H9 (cell line): Measurements from ENCODE around the gene TCF20. TPM values are rescaled to one million over a fixed set of nuclear protein-coding genes. Genes with fewer than 3 reads are reported as not detected.

Experiments used
- DNase-seq: peaks from one replicate; pipeline ENCODE4 v3.0.0-alpha.2; 2017
- H2AFZ ChIP-seq: one replicate; pipeline ENCODE4 v1.6.1; 2013; ENCODE audit warnings: mild to moderate bottlenecking, low read length, control low read depth, moderate library complexity
- H2AK5ac ChIP-seq: 2 replicates; pipeline ENCODE4 v1.6.1; 2013; ENCODE audit warnings: low read length, control low read depth, mixed read lengths; ENCODE audit not compliant: insufficient read length
- H2BK120ac ChIP-seq: one replicate; pipeline ENCODE4 v1.6.1; 2013; ENCODE audit warnings: low read depth, mild to moderate bottlenecking, low read length, control low read depth, inconsistent platforms; ENCODE audit not compliant: poor library complexity, severe bottlenecking
- H2BK12ac ChIP-seq: 2 replicates; pipeline ENCODE4 v1.6.1; 2013; ENCODE audit warnings: low read length, control low read depth, mixed read lengths, low read depth; ENCODE audit not compliant: insufficient read length
- H2BK15ac ChIP-seq: 2 replicates; pipeline ENCODE4 v1.6.1; 2013; ENCODE audit warnings: low read depth, low read length, control low read depth
- H2BK20ac ChIP-seq: one replicate; pipeline ENCODE4 v1.6.1; 2013; ENCODE audit warnings: low read depth, mild to moderate bottlenecking, low read length, control low read depth, inconsistent platforms; ENCODE audit not compliant: poor library complexity, severe bottlenecking
- H2BK5ac ChIP-seq: 2 replicates; pipeline ENCODE4 v1.6.1; 2013; ENCODE audit warnings: low read length, control low read depth, mixed read lengths; ENCODE audit not compliant: insufficient read length
- H3K14ac ChIP-seq: 2 replicates; pipeline ENCODE4 v1.6.1; 2013; ENCODE audit warnings: low read length, control low read depth; ENCODE audit not compliant: insufficient read depth
- H3K18ac ChIP-seq: 2 replicates; pipeline ENCODE4 v1.6.1; 2013; ENCODE audit warnings: low read depth, mild to moderate bottlenecking, mixed read lengths, low read length, control low read depth; ENCODE audit not compliant: insufficient read length
- H3K23ac ChIP-seq: 2 replicates; pipeline ENCODE4 v1.6.1; 2013; ENCODE audit warnings: low read length, control low read depth, mixed read lengths, low read depth; ENCODE audit not compliant: insufficient read length
- H3K23me2 ChIP-seq: 2 replicates; pipeline ENCODE4 v1.6.1; 2013; ENCODE audit warnings: low read depth, mild to moderate bottlenecking, mixed read lengths, low read length, control low read depth; ENCODE audit not compliant: insufficient read length, poor library complexity, severe bottlenecking
- H3K27ac ChIP-seq: 2 replicates; pipeline ENCODE4 v1.5.1; 2013; ENCODE audit warnings: low read length, control low read depth, mixed read lengths, low read depth; ENCODE audit not compliant: insufficient read length
- H3K27me3 ChIP-seq: 2 replicates; pipeline ENCODE4 v1.6.1; 2013; ENCODE audit warnings: low read length, control low read depth, inconsistent platforms; ENCODE audit not compliant: insufficient read depth
- H3K4ac ChIP-seq: 2 replicates; pipeline ENCODE4 v1.6.1; 2013; ENCODE audit warnings: low read depth, mild to moderate bottlenecking, control low read depth, inconsistent platforms, low read length, moderate library complexity
- H3K4me1 ChIP-seq: 2 replicates; pipeline ENCODE4 v1.6.1; 2013; ENCODE audit warnings: low read length, control low read depth, inconsistent platforms; ENCODE audit not compliant: insufficient read depth
- H3K4me2 ChIP-seq: 2 replicates; pipeline ENCODE4 v1.6.1; 2013; ENCODE audit warnings: low read length, control low read depth, mixed read lengths; ENCODE audit not compliant: insufficient read length, insufficient read depth
- H3K56ac ChIP-seq: 2 replicates; pipeline ENCODE4 v1.6.1; 2013; ENCODE audit warnings: low read depth, mild to moderate bottlenecking, mixed read lengths, low read length, control low read depth; ENCODE audit not compliant: insufficient read length
- H3K79me1 ChIP-seq: 2 replicates; pipeline ENCODE4 v1.6.1; 2013; ENCODE audit warnings: low read depth, mild to moderate bottlenecking, moderate library complexity, low read length, control low read depth, inconsistent platforms; ENCODE audit not compliant: insufficient read depth, poor library complexity, severe bottlenecking
- H3K79me2 ChIP-seq: 2 replicates; pipeline ENCODE4 v1.6.1; 2013; ENCODE audit warnings: low read length, control low read depth, inconsistent platforms; ENCODE audit not compliant: insufficient read depth
- H3K9ac ChIP-seq: 2 replicates; pipeline ENCODE4 v1.6.1; 2013; ENCODE audit warnings: low read length, control low read depth, mixed read lengths; ENCODE audit not compliant: insufficient read length; ENCODE audit errors: extremely low read depth
- H3K9me3 ChIP-seq: one replicate; pipeline ENCODE4 v1.6.1; 2013; ENCODE audit warnings: low read depth, low read length, inconsistent platforms; ENCODE audit not compliant: control insufficient read depth
- H3T11ph ChIP-seq: one replicate; pipeline ENCODE4 v1.6.1; 2013; ENCODE audit warnings: mild to moderate bottlenecking, low read length, control low read depth, inconsistent platforms
- H4K20me1 ChIP-seq: one replicate; pipeline ENCODE4 v1.6.1; 2013; ENCODE audit not compliant: control insufficient read depth, insufficient read length, insufficient read depth
- H4K5ac ChIP-seq: 2 replicates; pipeline ENCODE4 v1.6.1; 2013; ENCODE audit warnings: low read depth, mild to moderate bottlenecking, mixed read lengths, low read length, control low read depth; ENCODE audit not compliant: insufficient read length
- H4K8ac ChIP-seq: replicated peaks from 2 replicates; pipeline ENCODE4 v1.6.1; 2013; ENCODE audit warnings: low read length, control low read depth, mixed read lengths, low read depth; ENCODE audit not compliant: insufficient read length
- H4K91ac ChIP-seq: 2 replicates; pipeline ENCODE4 v1.6.1; 2013; ENCODE audit warnings: low read depth, mild to moderate bottlenecking, moderate library complexity, mixed read lengths, low read length, control low read depth; ENCODE audit not compliant: insufficient read length
- H3K27ac Mint-ChIP-seq, 3 experiments: 2 replicates in 2 of 3; 3 replicates in 1 of 3; pipeline ENCODE4 v1.8.0; 2020 to 2021; ENCODE audit warnings: mixed read lengths in 3 of 3, mild to moderate bottlenecking in 1 of 3, moderate library complexity in 1 of 3
- H3K27me3 Mint-ChIP-seq: 2 replicates; pipeline ENCODE4 v1.8.0; 2021; ENCODE audit warnings: low read depth, mild to moderate bottlenecking, moderate library complexity, mixed read lengths
- H3K36me3 Mint-ChIP-seq, 3 experiments: 2 replicates in 2 of 3; 3 replicates in 1 of 3; pipeline ENCODE4 v1.8.0; 2020 to 2021; ENCODE audit warnings: low read depth in 3 of 3, mixed read lengths in 3 of 3; ENCODE audit not compliant: insufficient read depth in 1 of 3
- H3K4me1 Mint-ChIP-seq, 2 experiments: 2 replicates each; pipeline ENCODE4 v1.8.0; 2020; ENCODE audit warnings: mixed read lengths in 2 of 2
- H3K4me3 Mint-ChIP-seq, 2 experiments: 2 replicates in 1 of 2; 3 replicates in 1 of 2; pipeline ENCODE4 v1.8.0; 2020 to 2021; ENCODE audit warnings: mild to moderate bottlenecking in 2 of 2, mixed read lengths in 2 of 2, moderate library complexity in 1 of 2
- H3K9me3 Mint-ChIP-seq, 2 experiments: 2 replicates in 1 of 2; 3 replicates in 1 of 2; pipeline ENCODE4 v1.8.0; 2020; ENCODE audit warnings: mild to moderate bottlenecking in 2 of 2, mixed read lengths in 2 of 2, moderate library complexity in 1 of 2
- WGBS: extraction: QIAGEN DNeasy Blood & Tissue Kit; methylation state at CpG from one replicate; pipeline ENCODE4 v1.1.7; 2013; ENCODE audit warnings: missing lambda C conversion rate, low lambda C conversion rate, mixed read lengths; ENCODE audit not compliant: insufficient read length; ENCODE audit errors: extremely low coverage; 5-methylcytosine and 5-hydroxymethylcytosine counted together
- total RNA-seq: library from RNA; stranded (reverse); gene quantifications from 2 replicates; pipeline ENCODE4 v1.2.1, GENCODE V29; 2021
- TF ChIP-seq, protein P1 (sequence below): fragments of 200-600 bp; sonication (generic); conservative IDR thresholded peaks from 3 replicates; pipeline ENCODE4 v1.8.0; 2021; ENCODE audit warnings: antibody characterized with exemption, mild to moderate bottlenecking

Gene TCF20
- total RNA-seq, 1 experiment from 2014 or later, result 75.6 TPM

DNA sequence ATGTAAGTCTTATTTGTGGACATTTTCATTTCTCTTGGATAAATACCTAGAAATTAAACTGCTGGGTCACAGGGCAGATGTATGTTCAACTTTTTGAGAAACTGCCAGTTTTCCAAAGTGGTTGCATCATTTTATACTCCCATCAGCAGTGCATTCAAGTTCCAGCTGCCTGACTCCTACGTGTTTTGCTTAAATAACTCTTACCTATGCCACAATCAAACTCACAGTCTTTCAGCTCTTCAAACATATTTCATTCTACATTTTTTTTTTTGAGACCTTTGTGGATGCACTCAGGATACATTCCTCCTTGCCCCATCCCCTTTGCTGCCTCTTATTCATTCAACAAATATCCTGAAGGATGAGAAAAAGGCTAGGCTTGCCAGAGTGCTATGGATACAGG, 9.2 kb downstream of the TCF20 start:
- Histone ChIP-seq H3K79me2 (peaks cover 37% of the 10 kb centered on the region; the same call in 1 of the 2 replicates), H4K5ac (no peak overlapping the region), H3K23me2 (no peaks in the 10 kb centered on the region), H3K9me3 (no peaks in the 10 kb centered on the region), H3K27me3 (peaks cover 3% of the 10 kb centered on the region; the same call in 1 of the 2 replicates), H3K4ac (no peak overlapping the region), H3K4me1 (peaks cover 5% of the 10 kb centered on the region; the same call in 1 of the 2 replicates), H4K20me1 (no peaks in the 10 kb centered on the region), H2BK20ac (no peak overlapping the region), H2BK5ac (no peak overlapping the region), H2BK12ac (no peak overlapping the region), H3K18ac (no peak overlapping the region), H3K9ac (no peak overlapping the region), H4K8ac (no peak overlapping the region), H3K27ac (no peak overlapping the region), H3K4me2 (no peak overlapping the region), H3T11ph (no peak overlapping the region), H3K14ac (no peak overlapping the region), H4K91ac (no peak overlapping the region), H3K79me1 (peaks cover 24% of the 10 kb centered on the region), H2AFZ (no peak overlapping the region), H2BK120ac (no peak overlapping the region), H2AK5ac (no peak overlapping the region), H3K56ac (no peak overlapping the region), H2BK15ac (no peak overlapping the region), H3K23ac (no peak overlapping the region)
- no peak for DNase-seq
- Mint-ChIP-seq H3K9me3 (no peaks in the 10 kb centered on the region), H3K36me3 (no peaks in the 10 kb centered on the region), H3K27ac (no peak overlapping the region), H3K27me3 (peaks cover 38% of the 10 kb centered on the region), H3K4me3 (no peak overlapping the region), H3K4me1 (peaks cover 34 to 40% of the 10 kb centered on the region in 2 experiments)
- WGBS, result no CpG with 5 or more reads among the region's 1 CpG
- TF ChIP-seq, protein P1, sequence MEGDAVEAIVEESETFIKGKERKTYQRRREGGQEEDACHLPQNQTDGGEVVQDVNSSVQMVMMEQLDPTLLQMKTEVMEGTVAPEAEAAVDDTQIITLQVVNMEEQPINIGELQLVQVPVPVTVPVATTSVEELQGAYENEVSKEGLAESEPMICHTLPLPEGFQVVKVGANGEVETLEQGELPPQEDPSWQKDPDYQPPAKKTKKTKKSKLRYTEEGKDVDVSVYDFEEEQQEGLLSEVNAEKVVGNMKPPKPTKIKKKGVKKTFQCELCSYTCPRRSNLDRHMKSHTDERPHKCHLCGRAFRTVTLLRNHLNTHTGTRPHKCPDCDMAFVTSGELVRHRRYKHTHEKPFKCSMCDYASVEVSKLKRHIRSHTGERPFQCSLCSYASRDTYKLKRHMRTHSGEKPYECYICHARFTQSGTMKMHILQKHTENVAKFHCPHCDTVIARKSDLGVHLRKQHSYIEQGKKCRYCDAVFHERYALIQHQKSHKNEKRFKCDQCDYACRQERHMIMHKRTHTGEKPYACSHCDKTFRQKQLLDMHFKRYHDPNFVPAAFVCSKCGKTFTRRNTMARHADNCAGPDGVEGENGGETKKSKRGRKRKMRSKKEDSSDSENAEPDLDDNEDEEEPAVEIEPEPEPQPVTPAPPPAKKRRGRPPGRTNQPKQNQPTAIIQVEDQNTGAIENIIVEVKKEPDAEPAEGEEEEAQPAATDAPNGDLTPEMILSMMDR, result no peak
